Peyer's patch (tissue), 4 donors: ENCODE measurements around the gene MUTYH.

ENCODE experiments used
- CTCF ChIP-seq, 6 experiments: fragments of 450-650 bp in 4 of 6; fragments of 200-600 bp in 2 of 6; sonication (generic) in 1 of 6; IDR thresholded peaks; one replicate each; pipeline ENCODE4 v1.5.1; 2017 to 2019; ENCODE audit warnings: antibody characterized with exemption in 6 of 6, mild to moderate bottlenecking in 3 of 6, moderate library complexity in 1 of 6
- POLR2A ChIP-seq, 2 donors: fragments of 450-650 bp; IDR thresholded peaks; one replicate each; pipeline ENCODE4 v1.5.1; 2017; ENCODE audit warnings: antibody characterized with exemption in 2 of 2, mild to moderate bottlenecking in 2 of 2, moderate library complexity in 2 of 2

GRCh38 chr1:45340816-45341466 is 701 bp upstream of the MUTYH start:
- TF ChIP-seq CTCF (IDR thresholded peaks at IDR 0.05) (no peak), POLR2A (IDR thresholded peaks at IDR 0.05) (no peak)
